Measurements from ENCODE around the gene ADGRG6.

- TF ChIP-seq CTCF (IDR thresholded peaks at IDR 0.05) (no peak), POLR2A (IDR thresholded peaks at IDR 0.05) (no peak)
Measured at GRCh38 chr6:142420802-142421201, 119.0 kb downstream of the ADGRG6 start.
